NB4 (cell line): ENCODE data around the gene CHMP3.

Experiments used
- CTCF ChIP-seq: IDR thresholded peaks from one replicate; pipeline ENCODE4 v1.5.1; 2012; ENCODE audit warnings: low read depth, low read length
- MYC ChIP-seq: IDR thresholded peaks from 2 replicates; pipeline ENCODE4 v1.6.1; 2011; ENCODE audit warnings: low read depth, low read length
- POLR2A ChIP-seq: IDR thresholded peaks from 2 replicates; pipeline ENCODE4 v1.6.1; 2011; ENCODE audit warnings: mild to moderate bottlenecking; ENCODE audit not compliant: insufficient read length; ENCODE audit errors: extremely low read depth

GRCh38 chr2:86593266-86593665, 30.0 kb upstream of the CHMP3 start:
- TF ChIP-seq CTCF (no peak), POLR2A (no peak), MYC (no peak)
